ENCODE data around the gene XYLT2.
"Not testable (repeated sequence)": the region's sequence is repeated elsewhere in the genome, so short reads cannot be mapped to it uniquely, and the experiment has no call there.

GRCh38 chr17:50399591-50399990 lies 53.7 kb downstream of the XYLT2 start:
- TF ChIP-seq, protein P1, sequence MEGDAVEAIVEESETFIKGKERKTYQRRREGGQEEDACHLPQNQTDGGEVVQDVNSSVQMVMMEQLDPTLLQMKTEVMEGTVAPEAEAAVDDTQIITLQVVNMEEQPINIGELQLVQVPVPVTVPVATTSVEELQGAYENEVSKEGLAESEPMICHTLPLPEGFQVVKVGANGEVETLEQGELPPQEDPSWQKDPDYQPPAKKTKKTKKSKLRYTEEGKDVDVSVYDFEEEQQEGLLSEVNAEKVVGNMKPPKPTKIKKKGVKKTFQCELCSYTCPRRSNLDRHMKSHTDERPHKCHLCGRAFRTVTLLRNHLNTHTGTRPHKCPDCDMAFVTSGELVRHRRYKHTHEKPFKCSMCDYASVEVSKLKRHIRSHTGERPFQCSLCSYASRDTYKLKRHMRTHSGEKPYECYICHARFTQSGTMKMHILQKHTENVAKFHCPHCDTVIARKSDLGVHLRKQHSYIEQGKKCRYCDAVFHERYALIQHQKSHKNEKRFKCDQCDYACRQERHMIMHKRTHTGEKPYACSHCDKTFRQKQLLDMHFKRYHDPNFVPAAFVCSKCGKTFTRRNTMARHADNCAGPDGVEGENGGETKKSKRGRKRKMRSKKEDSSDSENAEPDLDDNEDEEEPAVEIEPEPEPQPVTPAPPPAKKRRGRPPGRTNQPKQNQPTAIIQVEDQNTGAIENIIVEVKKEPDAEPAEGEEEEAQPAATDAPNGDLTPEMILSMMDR (IDR thresholded peaks at IDR 0.05): not testable (repeated sequence)
- TF ChIP-seq POLR2AphosphoS5, POLR2A, EP300 (IDR thresholded peaks at IDR 0.05): not testable (repeated sequence)

Measured in stomach (tissue), 4 donors.